SK-N-SH (cell line): ENCODE measurements around the gene SLC11A1. TPM values are rescaled to one million over a fixed set of nuclear protein-coding genes. Genes with fewer than 3 reads are reported as not detected.

Experiments used
- CTCF ChIA-PET: fragments of 300-600, 350-600 bp; formaldehyde crosslinking; extraction: SDS; loops from one replicate; lab custom pipeline; 2021; lab: Yijun Ruan, JAX
- POLR2A ChIA-PET: fragments of 350-600 bp; sonication (Branson Sonifier 250); formaldehyde crosslinking; extraction: SDS; loops from one replicate; lab custom pipeline; 2020; ENCODE audit warnings: antibody characterized with exemption, inconsistent platforms; lab: Yijun Ruan, JAX
- DNase-seq: peaks from one replicate; pipeline ENCODE4 v3.0.0; 2012
- H2AFZ ChIP-seq: fragments of 200-600 bp; sonication (generic); 2 replicates; pipeline ENCODE4 v1.8.1; 2016; ENCODE audit warnings: antibody characterized with exemption, mild to moderate bottlenecking, low read depth
- H3F3A ChIP-seq: fragments of 200-600 bp; sonication (generic); replicated peaks from 2 replicates; pipeline ENCODE3; 2016; ENCODE audit warnings: antibody characterized with exemption, mild to moderate bottlenecking; ENCODE audit not compliant: insufficient read depth
- H3K27ac ChIP-seq, 2 experiments: fragments of 200-500 bp in 1 of 2; fragments of 200-600 bp in 1 of 2; sonication (Bioruptor generic) in 1 of 2; sonication (generic), shearing (Covaris generic) in 1 of 2; 2 replicates each; pipeline versions ENCODE4 v1.5.1 to v1.6.1; 2014 to 2016; ENCODE audit warnings: low read depth in 2 of 2, inconsistent platforms in 1 of 2, low read length in 1 of 2, mild to moderate bottlenecking in 1 of 2, mixed read lengths in 1 of 2
- H3K27me3 ChIP-seq: fragments of 200-600 bp; sonication (generic), shearing (Covaris generic); 2 replicates; pipeline ENCODE4 v1.6.1; 2016; ENCODE audit warnings: mixed run types; ENCODE audit not compliant: insufficient read depth
- H3K36me3 ChIP-seq, 2 experiments: fragments of 200-500 bp in 1 of 2; fragments of 200-600 bp in 1 of 2; sonication (Bioruptor generic) in 1 of 2; sonication (generic) in 1 of 2; replicated peaks in 1 of 2; 2 replicates each; pipeline versions ENCODE3 to v1.5.1; 2014 to 2016; ENCODE audit warnings: low read length in 1 of 2, mild to moderate bottlenecking in 1 of 2; ENCODE audit not compliant: insufficient read depth in 2 of 2, control insufficient read depth in 1 of 2
- H3K4me1 ChIP-seq, 2 experiments: fragments of 200-500 bp in 1 of 2; fragments of 200-600 bp in 1 of 2; sonication (Bioruptor generic) in 1 of 2; sonication (generic), shearing (Covaris generic) in 1 of 2; 2 replicates each; pipeline versions ENCODE4 v1.5.1 to v1.6.1; 2014 to 2016; ENCODE audit warnings: low read depth in 1 of 2, low read length in 1 of 2, mixed run types in 1 of 2; ENCODE audit not compliant: insufficient read depth in 2 of 2, control insufficient read depth in 1 of 2
- H3K4me2 ChIP-seq: fragments of 200-600 bp; sonication (generic), shearing (Covaris generic); 2 replicates; pipeline ENCODE4 v1.6.1; 2017; ENCODE audit warnings: mixed run types
- H3K4me3 ChIP-seq, 2 experiments: fragments of 200-500 bp in 1 of 2; fragments of 200-600 bp in 1 of 2; sonication (Bioruptor generic) in 1 of 2; sonication (generic), shearing (Covaris generic) in 1 of 2; 2 replicates each; pipeline versions ENCODE4 v1.5.1 to v1.8.1; 2014 to 2016; ENCODE audit warnings: low read depth in 2 of 2, inconsistent platforms in 1 of 2, low read length in 1 of 2, mild to moderate bottlenecking in 1 of 2, mixed read lengths in 1 of 2, moderate library complexity in 1 of 2
- H3K79me2 ChIP-seq: fragments of 200-600 bp; sonication (generic); 2 replicates; pipeline ENCODE4 v1.8.1; 2017; ENCODE audit warnings: mild to moderate bottlenecking; ENCODE audit not compliant: insufficient read depth
- H3K9ac ChIP-seq: fragments of 200-600 bp; sonication (generic); 2 replicates; pipeline ENCODE4 v1.6.1; 2017; ENCODE audit warnings: mixed run types
- H3K9me2 ChIP-seq: fragments of 200-600 bp; sonication (generic); 2 replicates; pipeline ENCODE4 v1.6.1; 2017; ENCODE audit warnings: mixed run types
- H3K9me3 ChIP-seq: fragments of 200-600 bp; sonication (generic); 2 replicates; pipeline ENCODE4 v1.6.1; 2017; ENCODE audit warnings: mixed run types, mild to moderate bottlenecking, moderate library complexity
- H4K20me1 ChIP-seq: fragments of 200-600 bp; sonication (generic); 2 replicates; pipeline ENCODE4 v1.6.1; 2017; ENCODE audit warnings: mild to moderate bottlenecking, mixed run types; ENCODE audit not compliant: insufficient read depth
- CHD2 ChIP-seq: fragments of 150-350 bp; IDR thresholded peaks from 2 replicates; pipeline ENCODE4 v1.6.1; 2018; ENCODE audit warnings: low read length; ENCODE audit not compliant: partially characterized antibody
- ELF1 ChIP-seq: IDR thresholded peaks from 2 replicates; pipeline ENCODE4 v1.4.0; 2012
- FOXJ3 ChIP-seq: sonication (generic); formaldehyde crosslinking; IDR thresholded peaks from 2 replicates; pipeline ENCODE4 v1.5.1; 2020; ENCODE audit warnings: mild to moderate bottlenecking, missing genetic modification reagents
- GATA2 ChIP-seq: sonication (generic); formaldehyde crosslinking; IDR thresholded peaks from 2 replicates; pipeline ENCODE4 v1.5.0; 2020; ENCODE audit warnings: mild to moderate bottlenecking, missing genetic modification reagents
- MEF2A ChIP-seq: IDR thresholded peaks from 2 replicates; pipeline ENCODE4 v1.4.0; 2012; ENCODE audit warnings: low read depth, borderline replicate concordance
- MXI1 ChIP-seq: IDR thresholded peaks from 2 replicates; pipeline ENCODE4 v1.6.1; 2012; ENCODE audit warnings: mild to moderate bottlenecking, low read depth, low read length, improper control_type of control experiment
- RCOR1 ChIP-seq: fragments of 150-350 bp; IDR thresholded peaks from 2 replicates; pipeline ENCODE4 v1.6.1; 2017; ENCODE audit warnings: antibody characterized with exemption, low read length
- SIN3A ChIP-seq: IDR thresholded peaks from 2 replicates; pipeline ENCODE4 v1.6.1; 2012; ENCODE audit warnings: low read depth, mild to moderate bottlenecking, low read length, moderate library complexity, borderline replicate concordance
- TCF12 ChIP-seq: IDR thresholded peaks from 2 replicates; pipeline ENCODE4 v1.4.0; 2012
- TEAD4 ChIP-seq: IDR thresholded peaks from 2 replicates; pipeline ENCODE4 v1.4.0; 2012; ENCODE audit warnings: mild to moderate bottlenecking, borderline replicate concordance; ENCODE audit not compliant: insufficient read depth
- whole genome bisulfite sequencing: methylation state at CpG from one replicate; pipeline ENCODE4 v1.1.6; 2017; ENCODE audit warnings: low lambda C conversion rate; 5-methylcytosine and 5-hydroxymethylcytosine counted together
- polyA plus RNA-seq, 3 experiments: library from polyadenylated mRNA; depleted of rRNA; stranded (reverse); fragments of >200 nt; gene quantifications; 2 replicates each; pipeline ENCODE4 v1.2.3, GENCODE V29; 2012
- TF ChIP-seq, protein P1 (sequence below): IDR thresholded peaks from 2 replicates; pipeline ENCODE4; 2012
- TF ChIP-seq, protein P2 (sequence below): IDR thresholded peaks from 2 replicates; pipeline ENCODE4 v1.6.1; 2012; ENCODE audit warnings: mild to moderate bottlenecking, low read depth, low read length, moderate library complexity

The SLC11A1 gene
- polyA plus RNA-seq, 1 of the 3 experiments (the other 2 are of a cell fraction): 0.26 TPM

DNA sequence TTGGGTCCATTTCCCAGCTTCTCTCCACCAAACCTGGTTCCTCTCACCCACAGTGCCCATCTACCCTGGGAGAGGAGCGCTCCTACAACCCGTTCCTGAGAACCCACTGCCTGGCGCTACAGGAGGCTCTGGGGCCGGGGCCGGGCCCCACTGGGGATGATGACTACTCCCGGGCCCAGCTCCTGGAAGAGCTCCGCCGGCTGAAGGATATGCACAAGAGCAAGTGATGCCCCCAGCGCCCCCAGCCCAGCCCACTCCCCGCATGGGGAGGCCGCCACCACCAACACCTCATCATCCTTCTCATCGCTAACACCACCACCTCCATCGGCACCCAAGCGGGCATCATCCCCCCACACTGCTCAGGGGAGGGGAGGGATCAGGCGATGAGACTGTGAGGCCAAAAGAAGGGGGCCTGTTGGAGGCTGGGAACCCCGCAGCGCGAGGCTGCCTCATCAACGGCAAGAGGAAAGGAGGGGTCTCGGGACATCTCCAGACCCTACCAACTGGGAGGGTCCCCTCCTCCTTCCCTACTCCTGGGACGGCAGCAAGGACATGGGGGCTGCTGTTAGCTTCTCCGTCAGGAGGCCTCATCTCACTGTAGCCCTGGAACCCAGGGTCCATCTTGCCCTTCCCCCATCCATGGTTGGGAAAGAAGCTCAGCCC is 37.2 kb upstream of the SLC11A1 start (continued):
- no peak for TF ChIP-seq MEF2A
- TF ChIP-seq, protein P1, sequence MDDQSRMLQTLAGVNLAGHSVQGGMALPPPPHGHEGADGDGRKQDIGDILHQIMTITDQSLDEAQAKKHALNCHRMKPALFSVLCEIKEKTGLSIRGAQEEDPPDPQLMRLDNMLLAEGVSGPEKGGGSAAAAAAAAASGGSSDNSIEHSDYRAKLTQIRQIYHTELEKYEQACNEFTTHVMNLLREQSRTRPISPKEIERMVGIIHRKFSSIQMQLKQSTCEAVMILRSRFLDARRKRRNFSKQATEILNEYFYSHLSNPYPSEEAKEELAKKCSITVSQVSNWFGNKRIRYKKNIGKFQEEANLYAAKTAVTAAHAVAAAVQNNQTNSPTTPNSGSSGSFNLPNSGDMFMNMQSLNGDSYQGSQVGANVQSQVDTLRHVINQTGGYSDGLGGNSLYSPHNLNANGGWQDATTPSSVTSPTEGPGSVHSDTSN: no peak
- TF ChIP-seq SIN3A: no peak
- no peak for TF ChIP-seq GATA2 (CRISPR knock-in tag)

DNA sequence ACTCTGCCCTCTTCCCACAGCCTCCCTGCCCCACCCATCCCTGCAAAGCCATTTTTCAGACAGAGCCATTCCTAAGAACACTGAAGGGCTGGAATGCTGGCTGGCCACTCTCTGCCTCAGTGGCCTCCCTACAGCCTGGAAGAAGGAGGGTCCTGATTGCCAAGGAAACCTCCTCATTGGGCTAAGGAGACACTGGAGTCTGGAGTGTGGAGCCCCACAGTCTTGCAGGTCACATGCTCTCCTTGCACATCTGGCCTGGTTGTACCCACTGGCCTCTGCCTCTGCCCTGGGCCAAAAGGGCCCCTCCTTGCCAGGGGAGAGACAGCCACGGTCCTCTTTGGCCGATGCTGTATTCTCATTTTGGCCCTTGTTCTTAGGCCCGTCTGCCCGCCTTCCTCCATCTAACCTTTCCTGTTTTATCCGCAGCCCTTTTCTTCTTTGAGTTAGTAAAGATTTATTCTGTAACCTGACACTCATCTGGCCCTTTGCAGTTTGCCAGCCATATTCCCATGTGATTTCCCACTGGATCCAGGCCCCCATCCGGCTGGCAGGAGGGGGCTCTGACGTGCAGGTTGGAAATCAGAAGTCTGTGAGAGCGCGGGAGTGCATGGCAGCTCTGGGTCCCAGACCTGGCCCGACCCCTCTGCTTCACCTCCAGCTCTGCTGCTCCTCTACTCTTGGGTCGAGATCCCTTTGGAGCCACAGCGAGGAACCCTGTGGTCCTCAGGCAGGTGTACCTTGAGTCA is 36.4 kb upstream of the SLC11A1 start:
- TF ChIP-seq, protein P2, sequence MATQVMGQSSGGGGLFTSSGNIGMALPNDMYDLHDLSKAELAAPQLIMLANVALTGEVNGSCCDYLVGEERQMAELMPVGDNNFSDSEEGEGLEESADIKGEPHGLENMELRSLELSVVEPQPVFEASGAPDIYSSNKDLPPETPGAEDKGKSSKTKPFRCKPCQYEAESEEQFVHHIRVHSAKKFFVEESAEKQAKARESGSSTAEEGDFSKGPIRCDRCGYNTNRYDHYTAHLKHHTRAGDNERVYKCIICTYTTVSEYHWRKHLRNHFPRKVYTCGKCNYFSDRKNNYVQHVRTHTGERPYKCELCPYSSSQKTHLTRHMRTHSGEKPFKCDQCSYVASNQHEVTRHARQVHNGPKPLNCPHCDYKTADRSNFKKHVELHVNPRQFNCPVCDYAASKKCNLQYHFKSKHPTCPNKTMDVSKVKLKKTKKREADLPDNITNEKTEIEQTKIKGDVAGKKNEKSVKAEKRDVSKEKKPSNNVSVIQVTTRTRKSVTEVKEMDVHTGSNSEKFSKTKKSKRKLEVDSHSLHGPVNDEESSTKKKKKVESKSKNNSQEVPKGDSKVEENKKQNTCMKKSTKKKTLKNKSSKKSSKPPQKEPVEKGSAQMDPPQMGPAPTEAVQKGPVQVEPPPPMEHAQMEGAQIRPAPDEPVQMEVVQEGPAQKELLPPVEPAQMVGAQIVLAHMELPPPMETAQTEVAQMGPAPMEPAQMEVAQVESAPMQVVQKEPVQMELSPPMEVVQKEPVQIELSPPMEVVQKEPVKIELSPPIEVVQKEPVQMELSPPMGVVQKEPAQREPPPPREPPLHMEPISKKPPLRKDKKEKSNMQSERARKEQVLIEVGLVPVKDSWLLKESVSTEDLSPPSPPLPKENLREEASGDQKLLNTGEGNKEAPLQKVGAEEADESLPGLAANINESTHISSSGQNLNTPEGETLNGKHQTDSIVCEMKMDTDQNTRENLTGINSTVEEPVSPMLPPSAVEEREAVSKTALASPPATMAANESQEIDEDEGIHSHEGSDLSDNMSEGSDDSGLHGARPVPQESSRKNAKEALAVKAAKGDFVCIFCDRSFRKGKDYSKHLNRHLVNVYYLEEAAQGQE: no peak
- TF ChIP-seq GATA2 (CRISPR knock-in tag) (no peak), ELF1 (no peak), CHD2 (no peak), FOXJ3 (CRISPR knock-in tag) (no peak), TEAD4 (no peak), TCF12 (no peak), MXI1 (no peak), RCOR1 (no peak)
- TF ChIP-seq, all 33 proteins: peak for 0
- CTCF ChIA-PET: interaction anchor here (3.8 kb wide), 1 partner anchor 11 kb away, joined by 19 read pairs; the partner anchor contains the start of gene CATIP
- Histone ChIP-seq H3K9me3 (no peaks in the 10 kb centered on the region), H3K4me3 (no peak overlapping the region), H3K36me3 (no peaks in the 10 kb centered on the region), H4K20me1 (no peaks in the 10 kb centered on the region), H3K4me2 (no peak overlapping the region), H3F3A (no peaks in the 10 kb centered on the region), H3K4me1 (no peaks in the 10 kb centered on the region), H2AFZ (no peak overlapping the region), H3K27me3 (no peaks in the 10 kb centered on the region), H3K9me2 (no peaks in the 10 kb centered on the region), H3K27ac (no peak overlapping the region), H3K79me2 (no peaks in the 10 kb centered on the region), H3K9ac (no peak overlapping the region)
- POLR2A ChIA-PET: interaction anchor here (0.9 kb wide), 1 partner anchor 11 kb away, joined by 3 read pairs; the partner anchor contains the start of gene CATIP
- WGBS: 87% methylated on average over 12 of the region's 12 CpGs
- no peak for DNase-seq
